RWPE1 (cell line): ENCODE measurements around the gene CNDP2.
"Not testable (repeated sequence)": the region's sequence is repeated elsewhere in the genome, so short reads cannot be mapped to it uniquely, and the experiment has no call there.

Experiments
- CTCF ChIA-PET: fragments of 350-600 bp; sonication (Branson Sonifier 250); formaldehyde crosslinking; extraction: SDS; loops from one replicate; lab custom pipeline; 2021; lab: Yijun Ruan, JAX
- POLR2A ChIA-PET: fragments of 400-600 bp; formaldehyde crosslinking; extraction: SDS; loops from one replicate; lab custom pipeline; 2020; ENCODE audit warnings: antibody characterized with exemption; ENCODE audit not compliant: low non-redundant PET; lab: Yijun Ruan, JAX
- DNase-seq: peaks from one replicate; pipeline ENCODE4 v3.0.0; 2012; ENCODE audit warnings: low spot score
- H3K27ac ChIP-seq: fragments of 450-650 bp; 2 replicates; pipeline ENCODE4 v1.5.1; 2017
- TF ChIP-seq, protein P1 (sequence below): fragments of 450-650 bp; conservative IDR thresholded peaks from 2 replicates; pipeline ENCODE4 v1.5.1; 2017; ENCODE audit warnings: low read depth, mild to moderate bottlenecking

The CNDP2 gene

DNA sequence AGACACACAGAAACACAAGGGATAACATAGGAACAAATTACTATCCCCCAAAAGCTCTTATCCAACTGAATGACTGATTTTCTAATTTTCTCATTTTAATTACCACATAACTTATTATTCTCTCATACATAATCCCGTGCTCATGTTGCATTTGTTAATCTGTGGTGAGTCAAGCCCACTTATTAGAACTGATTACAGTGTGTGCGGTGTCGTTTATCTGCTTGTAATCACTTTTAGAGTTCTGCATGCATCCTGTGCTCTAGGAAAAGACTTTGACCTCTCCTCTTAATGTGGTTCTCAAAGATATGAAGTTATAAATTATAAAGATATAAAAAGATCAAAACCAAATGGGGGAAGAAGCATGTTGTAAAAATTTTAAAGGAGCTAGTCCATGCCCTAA, 67.8 kb downstream of the CNDP2 start:
- POLR2A ChIA-PET: no interaction called here
- no peak for DNase-seq
- TF ChIP-seq, protein P1, sequence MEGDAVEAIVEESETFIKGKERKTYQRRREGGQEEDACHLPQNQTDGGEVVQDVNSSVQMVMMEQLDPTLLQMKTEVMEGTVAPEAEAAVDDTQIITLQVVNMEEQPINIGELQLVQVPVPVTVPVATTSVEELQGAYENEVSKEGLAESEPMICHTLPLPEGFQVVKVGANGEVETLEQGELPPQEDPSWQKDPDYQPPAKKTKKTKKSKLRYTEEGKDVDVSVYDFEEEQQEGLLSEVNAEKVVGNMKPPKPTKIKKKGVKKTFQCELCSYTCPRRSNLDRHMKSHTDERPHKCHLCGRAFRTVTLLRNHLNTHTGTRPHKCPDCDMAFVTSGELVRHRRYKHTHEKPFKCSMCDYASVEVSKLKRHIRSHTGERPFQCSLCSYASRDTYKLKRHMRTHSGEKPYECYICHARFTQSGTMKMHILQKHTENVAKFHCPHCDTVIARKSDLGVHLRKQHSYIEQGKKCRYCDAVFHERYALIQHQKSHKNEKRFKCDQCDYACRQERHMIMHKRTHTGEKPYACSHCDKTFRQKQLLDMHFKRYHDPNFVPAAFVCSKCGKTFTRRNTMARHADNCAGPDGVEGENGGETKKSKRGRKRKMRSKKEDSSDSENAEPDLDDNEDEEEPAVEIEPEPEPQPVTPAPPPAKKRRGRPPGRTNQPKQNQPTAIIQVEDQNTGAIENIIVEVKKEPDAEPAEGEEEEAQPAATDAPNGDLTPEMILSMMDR: no peak
- CTCF ChIA-PET: no interaction called here
- no peak overlapping the region for H3K27ac ChIP-seq

DNA sequence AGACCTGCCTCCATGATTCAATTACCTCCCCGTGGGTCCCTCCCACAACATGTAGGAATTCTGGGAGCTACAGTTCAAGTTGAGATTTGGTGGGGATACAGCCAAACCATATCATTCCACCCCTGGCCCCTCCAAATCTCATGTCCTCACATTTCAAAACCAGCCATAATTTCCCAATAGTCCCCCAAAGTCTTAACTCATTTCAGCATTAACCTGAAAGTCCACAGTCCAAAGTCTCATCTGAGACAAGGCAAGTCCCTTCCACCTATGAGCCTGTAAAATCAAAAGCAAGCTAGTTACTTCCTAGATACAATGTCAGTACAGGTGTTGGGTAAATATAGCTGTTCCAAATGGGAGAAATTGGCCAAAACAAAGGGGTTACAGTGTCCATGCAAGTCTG, 69.0 kb downstream of the CNDP2 start:
- DNase-seq, CTCF ChIA-PET, POLR2A ChIA-PET, H3K27ac ChIP-seq: not testable (repeated sequence)

DNA sequence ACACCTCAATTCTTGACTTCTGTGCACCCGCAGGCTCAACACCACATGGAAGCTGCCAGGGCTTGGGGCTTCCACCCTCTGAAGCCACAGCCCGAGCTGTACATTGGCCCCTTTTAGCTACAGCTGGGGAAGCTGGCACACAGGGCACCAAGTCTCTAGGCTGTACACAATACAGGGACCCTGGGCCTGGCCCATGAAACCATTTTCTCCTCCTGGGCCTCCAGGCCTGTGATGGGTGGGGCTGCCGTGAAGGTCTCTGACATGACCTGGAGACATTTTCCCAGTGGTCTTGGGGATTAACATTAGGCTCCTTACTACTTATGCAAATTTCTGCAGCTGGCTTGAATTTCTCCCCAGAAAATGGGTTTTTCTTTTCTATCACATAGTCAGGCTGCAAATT, 69.8 kb downstream of the CNDP2 start:
- POLR2A ChIA-PET, CTCF ChIA-PET, H3K27ac ChIP-seq, DNase-seq: not testable (repeated sequence)

DNA sequence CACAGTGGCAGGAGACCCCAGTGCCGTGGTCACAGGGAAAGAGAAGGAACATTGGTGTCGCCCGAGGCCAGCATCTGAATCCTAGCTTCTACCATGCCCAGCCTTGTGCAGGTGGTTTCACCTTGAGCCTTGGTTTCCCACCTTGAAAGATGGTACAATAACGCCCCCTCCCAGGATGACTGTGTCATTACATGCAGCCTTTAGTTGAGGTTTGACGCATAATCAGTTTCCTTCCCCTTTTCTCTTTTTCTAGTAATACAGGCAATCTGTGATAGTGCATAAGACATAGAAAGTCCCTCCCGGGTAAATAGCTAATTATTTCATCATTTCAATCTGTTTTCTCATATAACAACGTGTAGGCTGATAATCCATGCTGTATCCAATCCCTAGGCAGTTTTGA, 71.7 kb downstream of the CNDP2 start:
- TF ChIP-seq, protein P1: no peak
- POLR2A ChIA-PET: no interaction called here
- no peak for DNase-seq
- CTCF ChIA-PET: no interaction called here
- no peak overlapping the region for H3K27ac ChIP-seq

DNA sequence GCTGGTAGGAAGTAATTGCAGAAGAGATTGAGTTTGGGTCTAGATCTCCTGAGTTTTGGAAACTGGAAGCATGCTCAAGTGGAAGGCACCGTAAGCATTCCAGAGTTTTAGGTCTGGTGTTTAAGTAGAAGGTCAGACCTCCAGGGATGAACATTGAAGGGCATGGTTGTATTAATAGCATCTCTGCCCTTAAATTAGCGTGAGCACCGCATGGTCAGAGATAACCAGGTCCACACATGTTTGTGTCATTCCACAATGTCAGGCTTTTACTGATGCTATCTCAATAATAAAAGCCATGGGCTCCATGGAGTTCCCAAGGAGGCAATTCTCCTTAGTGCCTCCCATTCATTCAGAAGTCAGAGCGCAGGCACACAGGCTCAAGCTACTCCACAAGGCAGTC, 73.2 kb downstream of the CNDP2 start:
- CTCF ChIA-PET: interaction anchor here (0.6 kb wide), 1 partner anchor 12 kb away, joined by 3 read pairs; no protein-coding TSS in a partner anchor
- H3K27ac ChIP-seq: no peak overlapping the region
- TF ChIP-seq, protein P1: no peak
- POLR2A ChIA-PET: no interaction called here
- no peak for DNase-seq

DNA sequence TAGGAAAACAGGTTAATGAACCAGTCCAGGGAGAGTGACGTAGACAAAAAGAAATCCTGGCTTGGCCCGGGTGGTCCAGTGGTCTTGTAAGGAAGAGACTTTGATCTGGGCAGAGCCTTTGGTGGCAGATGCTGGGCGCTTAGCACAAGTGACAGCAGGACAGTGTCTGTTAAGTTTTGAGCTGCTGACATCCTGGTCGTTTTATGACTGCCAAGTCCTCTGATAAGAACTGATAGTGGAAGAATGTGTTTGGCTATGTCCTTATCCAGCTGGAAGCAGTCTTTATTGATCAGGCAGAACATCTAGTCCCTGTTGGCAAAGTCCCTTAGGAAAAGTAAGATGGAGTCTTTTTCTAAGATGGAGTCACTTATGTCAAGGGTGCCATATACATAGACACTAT, 74.1 kb downstream of the CNDP2 start:
- H3K27ac ChIP-seq: no peak overlapping the region
- CTCF ChIA-PET: no interaction called here
- TF ChIP-seq, protein P1: no peak
- DNase-seq: no peak
- POLR2A ChIA-PET: no interaction called here

DNA sequence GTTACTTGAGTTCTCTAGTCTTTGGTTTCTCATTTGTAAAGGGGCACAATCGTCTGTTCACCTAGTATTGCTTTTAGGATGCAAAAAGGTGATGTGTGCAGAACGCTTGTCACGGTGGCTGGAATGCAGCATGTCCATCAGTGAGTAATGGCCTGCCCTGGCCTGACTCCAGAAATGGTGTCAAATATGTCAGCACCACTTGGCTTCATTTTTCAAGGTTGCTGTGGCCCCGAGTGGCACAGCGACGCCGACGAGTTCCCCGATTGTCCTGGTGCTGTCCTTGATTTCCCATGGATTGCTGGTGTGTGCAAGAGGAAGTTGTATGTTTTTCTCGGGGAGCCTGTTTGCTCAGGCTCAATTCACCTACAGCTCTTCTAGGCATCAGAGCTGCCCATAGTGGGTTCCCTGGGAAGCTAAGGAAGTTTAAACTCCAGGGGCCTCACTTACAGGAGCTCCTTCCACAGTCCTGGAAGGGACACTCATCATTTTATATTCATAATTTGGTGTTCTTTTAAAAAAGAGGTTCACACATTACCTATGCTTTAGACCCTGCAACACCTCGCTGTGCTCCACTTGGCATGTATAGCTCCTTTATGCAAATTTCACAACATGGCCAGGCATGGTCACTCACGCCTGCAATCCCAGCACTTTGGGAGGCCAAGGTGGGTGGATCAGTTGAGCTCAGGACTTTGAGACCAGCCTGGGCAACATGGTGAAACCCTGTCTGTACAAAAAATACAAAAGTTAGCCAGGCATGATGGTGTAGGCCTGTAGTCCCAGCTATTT, 75.9 kb downstream of the CNDP2 start:
- DNase-seq: no peak
- TF ChIP-seq, protein P1: no peak
- H3K27ac ChIP-seq: no peak overlapping the region
- CTCF ChIA-PET: no interaction called here
- POLR2A ChIA-PET: no interaction called here

DNA sequence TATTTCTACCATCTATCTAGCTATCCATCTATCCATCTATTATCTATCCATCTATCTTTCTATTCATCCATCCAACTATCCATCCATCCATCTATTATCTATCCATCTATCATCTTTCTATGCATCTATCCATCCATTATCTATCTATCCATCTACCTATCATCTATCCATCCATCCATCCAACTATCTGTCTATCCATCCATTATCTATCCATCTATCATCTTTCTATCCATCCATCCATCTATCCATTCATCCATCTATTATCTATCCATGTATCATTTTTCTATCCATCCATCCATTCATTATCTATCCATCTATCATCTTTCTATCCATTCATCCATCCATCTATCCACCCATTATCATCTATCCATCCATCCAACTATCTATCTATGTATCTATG, 76.9 kb downstream of the CNDP2 start:
- POLR2A ChIA-PET: no interaction called here
- TF ChIP-seq, protein P1: no peak
- CTCF ChIA-PET: no interaction called here
- no peak for DNase-seq
- H3K27ac ChIP-seq: no peak overlapping the region
